Brain microvascular endothelial cell (primary cell): Measurements from ENCODE around the gene NR1D1.

Experiments
- DNase-seq: peaks from one replicate; pipeline ENCODE4 v3.0.0-alpha.2; 2020
- H3K27ac ChIP-seq: fragments of 250-450 bp; sonication (Bioruptor Pico); 2 replicates; pipeline ENCODE4 v1.5.1; 2020; ENCODE audit warnings: mild to moderate bottlenecking, moderate library complexity
- H3K27me3 ChIP-seq: fragments of 250-450 bp; sonication (Bioruptor Pico); replicated peaks from 2 replicates; pipeline ENCODE4 v1.5.1; 2020; ENCODE audit warnings: mild to moderate bottlenecking
- H3K36me3 ChIP-seq: fragments of 250-450 bp; sonication (Bioruptor Pico); replicated peaks from 2 replicates; pipeline ENCODE4 v1.5.1; 2020; ENCODE audit warnings: mild to moderate bottlenecking
- H3K4me3 ChIP-seq: 2 replicates; pipeline ENCODE4 v1.5.1; 2011; ENCODE audit warnings: low read depth, mild to moderate bottlenecking, control low read depth, low read length, moderate library complexity
- CTCF ChIP-seq: IDR thresholded peaks from 2 replicates; pipeline ENCODE4 v1.5.1; 2011; ENCODE audit warnings: low read depth, mild to moderate bottlenecking, moderate library complexity, low read length, control low read depth, inconsistent platforms; ENCODE audit errors: missing control alignments
- in situ Hi-C: cut with HindIII; loops from 2 replicates; pipeline ENCODE4 v1.10.0; 2017; ENCODE audit warnings: low sequenced_read_pairs, low pct_ligation_motif_present

The NR1D1 gene

GRCh38 chr17:40068917-40069750 lies 31.3 kb downstream of the NR1D1 start:
- H3K36me3 ChIP-seq, result no peaks in the 10 kb centered on the region
- no peak overlapping the region for H3K27ac ChIP-seq
- in situ Hi-C loops, result no loop called here
- H3K4me3 ChIP-seq, result peak overlapping the region; percentile 48
- no peaks in the 10 kb centered on the region for H3K27me3 ChIP-seq
- TF ChIP-seq CTCF, result no peak
- peak; percentile 60 for DNase-seq

- Histone ChIP-seq H3K4me3 (peak overlapping the region; percentile 48), H3K27me3 (no peaks in the 10 kb centered on the region), H3K36me3 (no peaks in the 10 kb centered on the region), H3K27ac (no peak overlapping the region)
- DNase-seq, result no peak
- in situ Hi-C loops, result no loop called here
- TF ChIP-seq CTCF, result no peak
Measured at GRCh38 chr17:40068584-40068916, 31.8 kb downstream of the NR1D1 start.

- no peak overlapping the region for H3K4me3 ChIP-seq
- DNase-seq, result no peak
- H3K27ac ChIP-seq, result no peak overlapping the region
- in situ Hi-C loops, result no loop called here
- no peaks in the 10 kb centered on the region for H3K36me3 ChIP-seq
- TF ChIP-seq CTCF, result no peak
- no peaks in the 10 kb centered on the region for H3K27me3 ChIP-seq
Measured at GRCh38 chr17:40068129-40068581, 32.2 kb downstream of the NR1D1 start.

DNA sequence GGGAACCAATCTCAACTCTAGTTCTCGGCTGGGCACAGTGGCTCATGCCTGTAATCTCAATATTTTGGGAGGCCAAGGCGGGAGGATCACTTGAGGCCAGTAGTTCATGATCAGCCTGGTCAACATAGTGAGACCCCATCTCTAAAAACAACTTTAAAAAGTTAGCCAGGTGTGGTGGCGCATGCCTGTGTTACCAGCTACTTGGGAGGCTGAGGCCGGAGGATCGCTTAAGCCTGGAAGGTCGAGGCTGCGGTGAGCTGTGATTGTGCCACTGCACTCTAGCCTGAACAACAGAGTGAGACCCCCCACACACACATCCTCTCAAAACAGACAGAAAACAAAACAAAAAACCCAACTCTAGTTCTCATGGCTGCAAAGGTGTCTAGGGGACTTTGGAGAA lies 32.7 kb downstream of the NR1D1 start:
- no peak overlapping the region for H3K4me3 ChIP-seq
- no peaks in the 10 kb centered on the region for H3K27me3 ChIP-seq
- no peak overlapping the region for H3K27ac ChIP-seq
- no peak for TF ChIP-seq CTCF
- H3K36me3 ChIP-seq, result no peaks in the 10 kb centered on the region
- in situ Hi-C loops, result no loop called here
- DNase-seq, result no peak

GRCh38 chr17:40065769-40066510 lies 34.4 kb downstream of the NR1D1 start:
- no peak for TF ChIP-seq CTCF
- H3K36me3 ChIP-seq, result no peaks in the 10 kb centered on the region
- no peak for DNase-seq
- in situ Hi-C loops, result no loop called here
- no peak overlapping the region for H3K4me3 ChIP-seq
- H3K27ac ChIP-seq, result no peak overlapping the region
- no peaks in the 10 kb centered on the region for H3K27me3 ChIP-seq
